NCI-H2081 (cell line): ENCODE data around the gene PCDH1.
A peak's percentile ranks its signal among the peaks of the same experiment; 100 is the strongest.
"Not testable (repeated sequence)": the region's sequence is repeated elsewhere in the genome, so short reads cannot be mapped to it uniquely, and the experiment has no call there.

Experiments used
- DNase-seq, 2 experiments: peaks; one replicate each; lab custom pipeline; 2025; lab: John Stamatoyannopoulos, UW

The PCDH1 gene

DNA sequence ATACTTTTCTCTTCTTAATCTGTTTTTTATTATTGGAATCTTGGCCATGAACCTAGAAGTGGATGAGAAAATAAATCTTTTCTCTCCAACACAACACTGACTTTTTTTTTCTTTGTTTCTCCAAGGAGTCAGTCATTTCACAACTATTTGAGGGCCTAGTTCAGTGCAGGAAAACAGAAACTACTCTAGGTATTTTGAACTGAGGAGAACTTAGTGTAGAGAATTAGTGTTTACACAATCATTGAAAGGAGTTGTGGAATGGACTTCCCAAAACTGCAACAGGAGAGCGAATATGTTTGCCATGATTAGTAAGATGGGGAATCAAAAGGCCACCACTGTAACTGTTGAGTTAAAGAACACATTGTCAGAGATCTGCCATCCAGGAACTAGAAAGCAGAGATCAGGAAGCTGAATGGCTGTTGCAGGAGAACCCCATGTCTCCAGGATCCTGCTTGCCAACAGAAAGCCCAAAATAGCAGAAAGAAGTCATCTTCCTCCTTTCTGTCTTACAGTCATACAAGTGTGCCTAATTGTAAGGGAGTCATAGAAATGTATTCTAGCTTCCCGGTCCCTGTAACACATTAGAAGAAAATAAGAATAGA, 20.3 kb upstream of the PCDH1 start:
- no peak for DNase-seq

DNA sequence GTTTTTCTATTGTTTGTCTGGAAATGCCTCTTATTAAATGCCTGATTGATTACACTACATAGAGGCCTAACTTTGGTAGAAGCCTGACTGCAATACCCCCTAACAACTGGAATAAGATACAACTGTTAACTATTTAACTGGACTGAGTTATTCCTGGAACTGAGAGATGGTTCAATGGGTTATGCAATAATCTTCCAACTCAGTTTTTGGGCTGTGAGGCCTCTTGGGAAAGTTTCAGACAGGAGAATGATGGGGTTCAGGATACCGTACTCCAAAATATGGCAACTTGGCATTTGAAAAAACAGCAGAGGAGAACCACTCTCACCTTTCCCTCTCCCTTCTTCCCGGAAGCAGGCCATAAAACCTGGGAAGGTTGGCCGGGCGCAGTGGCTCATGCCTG, 19.2 kb upstream of the PCDH1 start:
- no peak for DNase-seq

DNA sequence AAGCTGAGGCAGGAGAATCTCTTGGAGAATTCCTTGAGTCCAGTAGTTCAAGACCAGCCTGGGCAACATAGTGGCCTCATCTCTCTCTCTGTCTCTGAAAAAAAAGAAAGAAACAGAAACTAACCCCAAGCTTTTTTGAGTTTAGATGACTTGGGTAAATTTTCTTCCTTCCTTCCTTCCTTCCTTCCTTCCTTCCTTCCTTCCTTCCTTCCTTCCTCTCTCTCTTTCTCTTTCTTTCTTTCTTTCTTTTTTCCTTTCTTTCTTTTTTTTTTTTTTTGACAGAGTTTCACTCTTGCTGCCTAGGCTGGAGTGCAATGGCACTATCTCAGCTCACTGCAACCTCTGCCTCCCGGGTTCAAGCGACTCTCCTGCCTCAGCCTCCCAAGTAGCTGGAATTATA, 12.2 kb upstream of the PCDH1 start:
- DNase-seq: not testable (repeated sequence)

DNA sequence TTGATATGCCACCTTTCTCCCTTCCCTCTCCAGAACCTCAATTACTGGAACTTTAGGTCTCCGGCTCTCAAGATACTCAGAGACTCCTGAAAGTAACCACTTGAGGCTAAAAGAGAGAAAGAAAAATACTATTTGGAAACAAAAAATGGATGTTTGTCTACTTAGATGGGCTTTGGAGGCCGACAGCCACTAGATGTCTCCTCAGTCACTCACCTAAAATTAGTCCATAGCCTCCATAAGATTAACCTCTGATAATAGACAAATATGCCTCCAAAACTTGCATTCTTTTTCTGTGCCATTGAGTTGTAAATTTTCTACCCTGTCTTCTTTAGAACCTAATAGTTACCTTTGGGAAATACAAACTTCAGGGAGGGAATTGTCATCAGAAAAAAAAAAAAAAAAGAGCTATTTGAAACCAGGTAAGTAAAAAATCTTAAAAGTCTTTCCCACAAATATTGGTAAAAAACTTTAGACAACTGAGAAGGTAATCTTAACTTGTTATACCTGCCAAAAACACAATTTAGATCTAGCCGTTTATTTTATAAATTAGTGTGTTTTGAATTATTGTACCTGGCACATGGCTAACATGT, 11.2 kb upstream of the PCDH1 start:
- DNase-seq: no peak

DNA sequence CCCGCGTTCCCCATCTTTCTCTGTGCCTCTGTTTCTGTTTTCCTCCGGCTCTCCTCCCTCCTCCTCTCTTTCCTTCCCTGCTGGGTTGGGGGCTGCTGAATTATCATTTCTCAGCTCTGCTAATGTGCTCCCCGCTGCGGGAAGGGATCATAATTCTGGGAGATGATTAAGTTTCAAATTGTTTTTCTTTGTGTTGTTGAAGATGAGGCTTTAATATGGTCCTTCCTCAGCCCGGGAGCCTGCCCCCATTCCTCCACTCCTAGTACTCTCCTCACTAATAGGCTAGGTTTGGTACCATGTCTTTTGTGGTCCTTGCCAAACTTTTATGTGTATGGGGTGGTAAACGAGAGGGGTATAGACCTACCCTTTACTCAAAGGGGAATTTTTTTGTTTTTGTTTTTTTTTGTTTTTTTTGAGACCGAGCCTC, 5.7 kb upstream of the PCDH1 start:
- no peak for DNase-seq

DNA sequence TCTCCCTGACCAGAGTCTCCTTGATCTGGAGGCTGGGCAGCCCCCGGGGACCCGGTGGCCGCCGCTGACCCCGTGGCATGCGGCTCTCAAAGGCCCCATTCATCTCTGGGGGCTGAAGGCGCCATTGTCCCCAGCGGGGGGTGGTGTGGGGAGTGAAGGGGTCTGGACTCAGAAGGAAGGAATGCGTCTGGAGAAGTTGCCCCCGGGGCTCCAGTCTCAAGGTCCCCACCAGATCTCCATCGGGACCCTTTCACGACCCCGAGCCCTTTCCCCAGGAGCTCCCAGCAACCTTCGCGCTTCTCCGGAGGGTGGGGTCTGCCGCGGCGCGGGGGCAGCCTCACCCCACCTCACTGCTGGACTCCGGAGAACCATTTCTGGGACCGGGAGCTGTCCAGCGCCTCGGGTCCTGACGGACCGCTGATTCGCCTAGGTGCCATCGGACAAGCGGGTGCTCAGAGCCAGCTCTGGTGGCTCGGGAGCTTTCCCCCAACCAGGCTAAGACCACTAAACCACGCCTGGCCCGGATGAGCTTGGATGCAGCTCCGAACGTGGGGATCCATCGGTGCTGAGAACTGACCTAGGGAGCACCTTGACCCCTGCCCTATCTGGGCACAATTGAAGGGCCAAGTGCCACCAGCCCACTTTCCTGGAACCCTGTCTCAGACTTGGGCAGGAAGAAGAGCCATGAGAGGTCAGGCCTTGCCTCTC, 5.1 kb upstream of the PCDH1 start:
- no peak for DNase-seq

DNA sequence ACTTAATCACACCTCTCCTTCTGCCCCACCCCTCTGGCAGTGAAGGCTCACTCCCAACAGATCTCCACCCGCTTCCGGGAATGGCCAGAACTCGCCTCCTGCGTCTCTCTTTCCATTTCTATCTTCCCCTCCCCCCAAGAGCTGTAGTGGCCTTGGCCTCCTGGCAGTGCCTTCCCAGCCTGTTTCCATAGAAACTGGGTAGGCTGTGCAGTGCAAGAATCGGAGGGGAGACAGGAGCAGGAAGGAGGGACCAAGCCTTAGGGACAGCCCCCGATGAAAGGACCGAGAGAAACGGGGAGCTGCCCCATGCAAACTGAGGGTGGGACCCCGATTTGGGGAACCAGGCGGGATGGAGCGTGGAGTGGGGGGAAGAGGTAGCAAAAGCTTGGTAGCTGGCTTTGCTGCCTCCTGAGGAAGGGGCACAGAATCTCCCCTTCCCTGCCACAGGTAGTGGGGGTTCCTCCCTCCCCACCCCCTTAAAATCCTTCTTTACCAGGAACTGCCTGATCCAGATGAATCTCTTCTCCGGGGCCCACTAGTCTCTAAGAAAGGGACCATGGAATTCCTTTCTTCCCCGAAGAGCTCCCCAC, 4.5 kb upstream of the PCDH1 start:
- no peak for DNase-seq

DNA sequence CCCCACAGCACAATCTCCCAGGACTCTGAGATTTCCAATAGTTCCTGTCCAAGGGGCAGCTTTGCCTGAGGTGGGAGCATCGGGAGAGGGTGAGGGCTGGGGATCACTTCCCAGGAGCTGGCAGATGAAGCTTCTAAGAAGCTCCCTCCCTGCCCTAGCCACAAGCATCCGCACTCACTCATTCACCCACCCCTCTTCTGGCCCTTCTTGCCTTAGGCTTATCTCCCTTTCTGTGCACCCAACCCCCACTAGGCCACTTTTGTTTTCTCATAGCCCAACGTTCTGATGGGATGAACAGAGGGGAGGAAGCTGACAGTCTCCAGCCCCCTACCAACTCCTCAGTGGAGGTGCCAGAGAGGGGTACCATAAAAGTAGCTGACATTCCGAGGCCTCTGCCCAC, 3.7 kb upstream of the PCDH1 start:
- no peak for DNase-seq

DNA sequence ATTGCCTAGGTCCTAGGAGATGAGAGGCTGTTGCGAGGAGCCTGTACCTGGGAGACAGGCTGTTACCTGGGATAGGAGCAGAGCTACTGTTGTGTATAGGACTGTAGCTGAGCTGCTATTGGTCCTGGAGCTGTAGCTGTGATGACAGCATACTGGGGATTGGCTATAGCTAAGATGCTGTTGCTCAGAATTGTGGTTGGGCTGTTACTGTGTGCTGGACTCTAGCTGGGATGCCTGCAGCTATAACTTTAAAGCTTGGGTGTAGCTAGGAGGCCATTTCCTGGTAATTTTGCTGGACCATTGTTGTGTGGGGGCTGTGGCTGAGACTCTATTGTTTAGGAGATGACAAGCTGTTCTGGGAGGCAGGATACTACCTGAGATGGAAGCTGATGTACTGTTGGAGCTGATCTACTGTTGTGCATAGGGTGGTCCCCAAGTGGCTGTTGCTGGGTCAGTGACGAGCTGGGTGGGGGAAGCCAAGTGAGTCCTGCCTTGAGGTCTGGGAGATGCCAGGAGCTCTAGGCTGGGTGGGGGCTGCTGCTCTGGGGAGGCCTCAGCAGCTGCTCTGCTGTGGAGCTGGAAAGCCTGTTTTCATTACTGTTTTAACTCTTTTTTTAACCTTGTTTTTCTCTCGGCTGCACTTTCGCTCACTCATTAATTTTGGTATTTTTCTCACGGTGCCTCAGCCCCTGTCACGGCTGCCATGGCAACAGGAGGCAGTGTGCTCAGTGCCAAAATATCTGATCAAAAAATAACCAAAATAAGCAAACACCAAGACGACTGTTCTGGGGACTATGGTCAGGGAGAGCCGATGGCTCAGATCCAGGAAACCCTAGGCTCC, 3.0 kb upstream of the PCDH1 start:
- DNase-seq: no peak

DNA sequence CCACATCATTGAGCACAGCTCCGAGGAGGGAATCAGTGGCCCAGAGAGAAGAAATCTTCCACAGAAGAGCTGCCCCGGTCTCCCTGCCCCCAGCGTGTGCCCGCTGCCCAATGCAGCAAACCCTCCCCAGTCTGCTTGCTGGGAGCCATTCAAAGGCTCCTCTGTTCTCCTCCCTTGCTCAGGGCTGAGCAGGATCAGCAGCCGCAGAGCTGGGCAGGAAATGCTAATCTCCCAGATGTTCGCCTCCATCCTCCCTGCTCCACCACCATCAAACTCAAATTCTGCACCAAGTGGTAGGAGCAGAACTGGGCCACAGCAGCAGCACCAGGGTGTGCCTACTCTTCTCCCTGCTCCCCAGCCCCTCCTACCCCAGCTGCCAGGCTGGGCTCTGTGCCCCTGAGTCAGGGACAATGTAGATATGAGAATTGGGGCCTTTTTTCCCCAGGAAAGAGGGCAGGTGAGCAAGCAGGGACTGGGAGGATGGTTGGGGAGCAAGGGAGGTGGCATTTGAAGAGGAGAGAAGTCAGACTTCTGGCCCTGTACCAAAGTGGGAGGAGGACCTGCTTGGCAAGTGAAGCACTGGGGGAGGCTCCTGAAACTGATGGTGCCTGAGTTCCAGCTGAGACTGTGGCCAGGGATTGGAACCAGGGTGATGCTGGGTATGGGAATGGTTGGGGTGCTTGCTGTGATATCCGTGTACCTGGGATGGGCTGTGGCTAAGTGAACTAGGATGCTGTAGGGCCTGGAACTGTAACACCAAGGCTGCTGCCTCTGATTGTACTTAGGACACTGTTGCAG, 1.9 kb upstream of the PCDH1 start:
- DNase-seq: no peak

DNA sequence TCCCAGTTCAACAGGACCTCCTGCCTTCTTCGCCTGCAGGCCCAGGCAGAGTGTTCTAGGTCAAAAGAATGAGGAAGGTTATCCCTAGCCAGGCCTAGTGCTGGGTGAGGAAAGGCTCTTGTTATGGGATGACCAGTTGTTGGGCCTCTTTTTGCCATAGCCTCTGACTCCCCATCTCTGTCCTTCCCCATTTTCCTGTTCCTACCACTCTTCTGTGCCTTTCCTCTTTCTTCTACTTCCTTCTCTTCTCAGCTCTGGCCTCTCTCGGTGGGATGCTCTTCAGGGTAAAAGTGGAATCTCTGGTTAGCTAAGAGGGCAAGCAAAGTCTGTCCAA, 1.2 kb upstream of the PCDH1 start:
- no peak for DNase-seq

DNA sequence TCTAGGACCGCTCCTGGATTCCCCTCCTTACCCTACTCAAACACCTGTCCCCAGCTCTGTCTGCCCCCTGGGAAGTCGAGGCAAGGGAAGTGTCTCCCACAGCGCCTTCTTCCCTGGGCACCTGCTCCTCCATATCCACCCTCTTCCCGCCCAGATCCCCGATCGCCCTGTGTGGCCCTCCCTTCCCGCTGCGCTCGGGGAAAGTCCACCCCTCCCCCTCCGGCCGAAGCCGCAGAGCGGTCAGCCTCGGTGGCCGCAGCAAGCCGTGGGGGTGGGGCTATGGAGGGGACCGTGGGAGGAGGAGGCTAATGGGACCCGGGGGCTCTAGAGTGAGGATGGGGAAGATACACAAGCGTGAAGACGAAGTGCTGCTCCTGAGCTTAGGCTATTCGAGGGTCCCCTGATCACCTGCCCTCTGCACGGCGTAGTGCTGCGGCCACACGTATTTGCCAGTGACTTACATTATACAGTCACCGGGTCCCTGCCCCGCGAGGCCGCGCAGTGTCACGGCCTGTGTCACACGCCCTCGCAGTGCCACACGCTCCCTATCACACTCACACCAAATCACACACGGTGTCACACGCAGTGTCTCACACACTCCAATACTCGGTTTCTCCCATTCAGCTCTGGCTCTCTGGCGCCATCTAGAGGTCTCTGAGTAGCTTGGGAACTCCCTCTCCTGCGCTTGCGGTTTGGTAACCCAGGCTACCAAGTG, 658 bp upstream of the PCDH1 start:
- DNase-seq: peak; percentile 82 to 87

DNA sequence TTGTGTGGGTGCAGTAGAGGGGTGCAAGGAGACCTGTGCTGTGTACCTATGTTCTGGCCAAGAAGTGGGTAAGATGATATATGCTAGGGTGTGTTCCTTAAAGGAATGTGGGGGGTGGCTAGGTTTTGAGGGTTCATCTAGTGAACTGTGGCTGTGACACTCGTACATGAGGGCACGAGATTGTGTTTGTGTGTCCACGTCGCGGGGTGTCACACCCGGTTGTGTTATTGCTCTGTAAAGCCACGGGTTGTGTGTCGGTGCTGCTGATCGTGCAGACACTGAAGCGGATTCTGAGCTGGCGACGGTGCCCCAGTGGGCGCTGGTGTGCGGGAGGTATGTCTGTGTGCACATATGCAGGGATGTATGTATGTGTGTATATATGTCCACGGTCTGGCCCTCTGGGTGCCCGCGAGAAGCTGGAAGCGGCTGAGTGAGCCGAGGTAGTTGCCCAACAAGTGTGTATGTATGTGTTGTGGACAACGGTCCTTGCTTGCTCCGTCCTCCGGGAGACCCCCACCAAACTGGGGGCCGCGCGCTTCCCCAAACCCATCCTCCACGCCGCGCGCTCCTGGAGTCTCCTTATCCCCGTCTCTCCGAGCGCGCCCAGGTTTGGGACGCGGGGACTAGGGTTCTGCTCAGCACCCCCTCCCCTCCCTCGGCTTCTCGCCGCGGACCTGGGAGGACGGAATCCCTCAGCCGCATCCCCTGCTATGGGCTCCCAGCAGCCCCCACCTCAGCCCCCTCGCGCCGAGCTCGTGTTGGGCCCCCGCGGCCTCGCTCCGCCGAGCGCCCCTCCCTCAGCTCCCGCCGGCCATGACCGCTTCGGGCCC, 639 bp downstream of the PCDH1 start:
- no peak for DNase-seq

DNA sequence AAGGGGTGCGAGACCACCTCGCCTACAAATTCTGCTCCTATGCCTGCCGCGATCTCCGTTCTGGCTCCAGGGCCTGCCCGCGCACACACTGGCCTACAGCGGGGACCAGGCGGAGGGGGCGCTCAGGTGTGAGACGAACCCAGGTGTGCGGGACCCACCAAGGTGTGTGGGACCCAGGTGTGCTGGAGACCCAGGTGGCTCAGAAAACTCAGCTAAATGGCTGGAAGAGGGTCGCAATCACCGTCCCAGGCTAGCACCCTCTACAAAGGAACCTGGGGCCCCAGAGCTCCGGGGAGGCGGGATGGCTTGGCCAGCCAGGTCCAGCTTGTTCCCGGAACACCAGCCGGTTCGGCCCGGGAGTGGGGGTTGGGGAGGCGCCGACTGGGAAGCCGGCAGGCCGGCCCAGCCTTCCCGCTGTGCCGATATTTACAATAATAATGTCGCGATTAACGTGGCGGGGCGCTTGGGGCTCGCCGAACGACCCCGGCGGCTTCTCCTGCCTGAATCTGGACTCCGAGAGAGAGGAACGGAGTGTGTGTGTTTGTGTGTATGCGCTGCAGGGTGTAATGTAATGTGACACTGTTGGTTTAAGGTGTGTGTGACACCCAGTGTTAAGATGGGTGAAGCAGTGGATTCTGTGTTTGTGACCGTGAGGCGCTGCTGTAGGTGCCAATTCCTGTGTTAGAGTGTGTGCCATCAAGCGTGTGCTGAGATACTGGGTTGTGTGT, 1.4 kb downstream of the PCDH1 start:
- peak; percentile 2 to 17 for DNase-seq

DNA sequence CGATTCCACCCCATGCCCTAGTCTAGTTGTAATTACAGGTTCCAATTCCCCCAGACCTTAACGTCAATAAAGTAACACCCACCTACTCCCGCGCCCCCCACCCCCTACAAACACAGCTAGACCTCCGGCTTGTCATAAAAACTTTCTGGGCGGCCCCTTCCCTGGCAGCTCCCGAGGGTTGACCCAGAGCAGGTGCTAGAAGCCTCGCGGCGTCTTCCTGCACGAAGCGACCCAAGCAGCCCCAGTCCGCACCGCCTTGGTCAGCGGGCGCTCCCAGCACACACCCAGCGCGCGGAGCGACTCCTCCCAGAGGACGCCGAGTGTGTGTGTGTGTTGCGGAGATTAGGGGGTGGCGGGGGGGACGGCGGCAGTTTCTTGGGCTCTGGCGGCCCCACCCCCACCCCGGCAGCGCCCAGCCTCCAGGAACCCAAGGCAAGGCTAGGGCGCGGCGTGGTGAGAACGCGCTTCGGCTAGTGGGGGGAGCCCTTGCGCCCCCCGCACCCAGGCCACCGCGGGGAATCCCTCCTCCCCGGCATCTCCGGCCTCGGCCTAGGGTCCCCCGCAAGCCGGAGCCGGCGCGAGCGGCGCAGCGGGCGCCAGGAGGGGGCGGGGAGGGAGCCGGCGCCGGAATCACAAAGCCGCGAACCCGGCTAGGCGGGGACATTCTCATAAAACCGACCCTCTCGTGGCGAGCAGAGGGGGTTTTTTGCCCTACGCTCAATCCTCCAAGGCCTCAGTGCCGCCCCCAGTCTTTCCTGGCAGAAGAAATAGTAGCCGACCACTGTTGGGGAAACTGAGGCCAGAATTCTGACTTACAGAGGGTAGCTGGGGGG, 2.2 kb downstream of the PCDH1 start:
- no peak for DNase-seq

DNA sequence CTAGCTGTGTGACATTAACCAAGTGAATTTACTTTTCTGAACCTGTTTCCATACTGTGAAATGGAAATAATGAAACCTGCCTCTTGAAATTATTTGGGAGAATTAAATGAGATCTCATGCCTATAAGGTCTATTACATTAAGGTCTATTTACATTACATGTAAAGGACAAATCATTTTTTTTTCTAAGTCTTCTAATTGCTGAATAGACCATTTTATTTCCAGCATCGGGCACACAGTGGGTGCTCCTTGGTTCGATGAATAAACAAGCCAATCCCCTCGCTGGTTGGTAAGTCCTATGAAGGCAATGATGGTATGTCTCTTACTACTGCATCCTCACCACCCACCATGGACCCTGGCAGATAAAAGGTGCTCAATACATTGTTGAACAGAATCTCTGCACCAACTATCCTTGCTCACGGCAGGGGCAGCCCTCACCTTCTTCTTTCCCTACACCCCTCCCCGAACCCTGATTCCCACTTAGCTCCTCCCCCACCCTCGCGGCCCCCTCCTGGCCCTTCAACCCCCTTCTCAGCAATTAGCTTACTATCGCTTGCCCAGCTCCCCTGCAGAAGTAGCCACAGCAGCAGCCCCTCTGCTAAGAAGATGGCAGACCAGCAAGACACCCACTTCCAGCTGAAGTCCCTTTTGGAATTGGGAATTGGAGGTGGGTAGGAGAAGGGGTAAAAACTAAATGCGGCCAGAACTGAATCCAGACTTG, 3.0 kb downstream of the PCDH1 start:
- no peak for DNase-seq

DNA sequence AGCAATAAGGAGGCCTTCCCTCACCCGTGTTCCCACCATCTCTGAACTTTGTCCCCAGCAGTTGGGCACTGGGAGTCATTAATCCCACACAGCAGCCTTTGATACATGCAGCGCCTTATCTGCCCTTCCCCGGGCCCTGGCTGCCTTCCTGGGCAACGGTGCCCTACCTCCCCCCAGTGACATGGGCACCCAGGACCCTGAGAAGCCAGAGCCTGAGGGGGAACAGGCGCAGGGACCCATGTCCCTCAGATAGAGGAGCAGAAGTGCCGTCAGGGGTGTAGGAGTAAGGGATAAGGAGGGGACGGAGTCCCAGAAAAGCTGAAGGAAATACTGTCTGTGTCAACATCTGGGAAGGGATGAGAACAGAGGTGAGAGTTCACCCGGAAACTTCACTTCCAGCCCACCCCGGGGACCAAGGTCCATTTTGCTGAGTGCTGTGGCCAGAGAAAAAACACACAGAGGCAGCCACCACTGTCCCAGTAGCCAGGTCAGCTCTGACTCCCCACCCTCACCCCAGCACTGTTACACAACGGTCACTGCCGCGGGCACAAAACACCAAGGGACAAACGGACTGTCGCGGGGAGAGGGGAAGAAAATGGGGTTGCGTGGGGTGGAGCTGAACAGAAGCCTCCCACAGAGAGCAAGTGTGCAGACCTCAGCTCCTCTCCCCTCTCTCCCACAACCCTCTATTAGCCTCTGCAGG, 3.8 kb downstream of the PCDH1 start:
- no peak for DNase-seq
